SK-N-MC (cell line): ENCODE results near the gene HNRNPD.

Experiments used
- EZH2 ChIP-seq: fragments of 200-600 bp; sonication (generic); IDR thresholded peaks from one replicate; pipeline ENCODE4 v1.6.1; 2017; ENCODE audit warnings: antibody characterized with exemption
- POLR2AphosphoS5 ChIP-seq: IDR thresholded peaks from 2 replicates; pipeline ENCODE4 v1.6.1; 2012; ENCODE audit warnings: mild to moderate bottlenecking, low read depth, low read length, borderline replicate concordance

- TF ChIP-seq POLR2AphosphoS5 = no peak
- TF ChIP-seq EZH2 = no peak
These were observed 14.6 kb upstream of the HNRNPD start for GRCh38 chr4:82388405-82388804.
